GM12891 (cell line): ENCODE data around the gene HSFX2.
A peak's percentile ranks its signal among the peaks of the same experiment; 100 is the strongest.
"Not testable (repeated sequence)": the region's sequence is repeated elsewhere in the genome, so short reads cannot be mapped to it uniquely, and the experiment has no call there.

Experiments
- DNase-seq: peaks from one replicate; pipeline ENCODE4 v3.0.0; 2011; ENCODE audit warnings: low spot score; ENCODE audit not compliant: insufficient read length
- FAIRE-seq: peaks from 2 replicates; lab custom pipeline; 2011; peaks lifted over from hg19 to GRCh38; lab: Jason Lieb, UNC
- SPI1 ChIP-seq: IDR thresholded peaks from 2 replicates; pipeline ENCODE4 v1.6.1; 2011; ENCODE audit warnings: low read depth, low read length, control low read depth

HSFX2 gene

DNA sequence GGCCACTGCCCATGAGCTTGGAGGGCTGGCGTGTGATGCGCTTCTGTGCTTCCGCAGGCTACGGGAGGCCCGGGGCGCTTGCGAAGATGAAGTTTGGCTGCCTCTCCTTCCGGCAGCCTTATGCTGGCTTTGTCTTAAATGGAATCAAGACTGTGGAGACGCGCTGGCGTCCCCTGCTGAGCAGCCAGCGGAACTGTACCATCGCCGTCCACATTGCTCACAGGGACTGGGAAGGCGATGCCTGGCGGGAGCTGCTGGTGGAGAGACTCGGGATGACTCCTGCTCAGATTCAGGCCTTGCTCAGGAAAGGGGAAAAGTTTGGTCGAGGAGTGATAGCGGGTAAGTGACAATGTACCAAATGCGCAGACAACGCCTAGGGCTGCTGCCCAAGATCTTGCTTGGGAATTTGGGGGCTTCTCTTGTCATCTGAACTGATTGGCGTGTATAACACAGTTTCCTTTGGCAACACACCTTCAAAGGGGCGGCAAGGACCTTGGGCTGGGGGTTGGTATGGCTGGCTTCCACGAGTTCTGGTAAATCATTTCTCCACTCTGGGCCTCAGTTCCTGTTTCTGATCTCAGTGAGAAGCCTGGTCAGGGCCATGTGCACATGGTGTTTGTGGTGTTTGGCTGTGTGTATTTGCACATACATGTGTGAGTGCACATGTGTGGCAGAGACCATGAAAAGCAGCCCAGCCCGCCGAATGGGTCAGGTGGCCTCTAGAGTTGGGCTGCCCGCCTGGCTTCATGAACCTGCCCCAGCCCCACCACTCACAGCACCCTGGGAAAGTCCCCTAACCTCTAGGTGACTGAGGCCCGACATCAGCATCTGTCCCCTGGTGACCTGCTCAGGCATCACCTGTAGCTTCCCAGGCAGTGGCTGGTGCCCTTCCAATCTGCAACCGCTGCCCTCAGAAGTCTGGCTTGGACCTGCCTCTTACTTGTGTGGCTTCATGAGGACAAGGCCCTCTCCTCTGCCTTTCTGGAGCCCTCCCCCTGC lies 49.3 kb downstream of the HSFX2 start:
- FAIRE-seq: peak; percentile 63

More for the DNA sequence above, 49.3 kb downstream of the HSFX2 start:
- peak; percentile 35; the same call in 1 of the 2 replicates for TF ChIP-seq SPI1
- DNase-seq: not testable (repeated sequence)
